HG03066 (cell line): ENCODE results near the gene MTERF4.

Experiments used
- ATAC-seq: cut with Tn5 transposase; IDR thresholded peaks from one replicate; pipeline ENCODE4 v1.9.1; 2021; ENCODE audit warnings: low read depth; ENCODE audit not compliant: unreplicated experiment

The MTERF4 gene

DNA sequence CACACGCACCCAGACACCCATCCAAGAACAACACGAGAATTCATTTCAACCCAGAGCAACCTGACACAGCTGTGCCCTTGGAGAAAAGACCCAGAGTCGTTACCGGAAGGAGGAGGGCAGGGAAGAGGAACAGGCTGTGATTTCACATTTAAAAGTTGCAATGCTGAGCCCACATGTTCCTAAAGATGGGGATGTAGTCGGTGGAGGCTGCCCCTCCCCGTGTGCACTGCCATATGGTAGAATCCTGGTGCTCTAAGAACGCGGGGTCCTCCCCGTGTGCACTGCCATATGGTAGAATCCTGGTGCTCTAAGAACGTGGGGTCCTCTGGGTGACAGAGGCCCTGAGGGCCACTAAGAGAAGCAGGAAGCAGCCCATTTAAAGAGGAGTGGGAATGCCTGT lies 10.9 kb downstream of the MTERF4 start:
- ATAC-seq: no peak

DNA sequence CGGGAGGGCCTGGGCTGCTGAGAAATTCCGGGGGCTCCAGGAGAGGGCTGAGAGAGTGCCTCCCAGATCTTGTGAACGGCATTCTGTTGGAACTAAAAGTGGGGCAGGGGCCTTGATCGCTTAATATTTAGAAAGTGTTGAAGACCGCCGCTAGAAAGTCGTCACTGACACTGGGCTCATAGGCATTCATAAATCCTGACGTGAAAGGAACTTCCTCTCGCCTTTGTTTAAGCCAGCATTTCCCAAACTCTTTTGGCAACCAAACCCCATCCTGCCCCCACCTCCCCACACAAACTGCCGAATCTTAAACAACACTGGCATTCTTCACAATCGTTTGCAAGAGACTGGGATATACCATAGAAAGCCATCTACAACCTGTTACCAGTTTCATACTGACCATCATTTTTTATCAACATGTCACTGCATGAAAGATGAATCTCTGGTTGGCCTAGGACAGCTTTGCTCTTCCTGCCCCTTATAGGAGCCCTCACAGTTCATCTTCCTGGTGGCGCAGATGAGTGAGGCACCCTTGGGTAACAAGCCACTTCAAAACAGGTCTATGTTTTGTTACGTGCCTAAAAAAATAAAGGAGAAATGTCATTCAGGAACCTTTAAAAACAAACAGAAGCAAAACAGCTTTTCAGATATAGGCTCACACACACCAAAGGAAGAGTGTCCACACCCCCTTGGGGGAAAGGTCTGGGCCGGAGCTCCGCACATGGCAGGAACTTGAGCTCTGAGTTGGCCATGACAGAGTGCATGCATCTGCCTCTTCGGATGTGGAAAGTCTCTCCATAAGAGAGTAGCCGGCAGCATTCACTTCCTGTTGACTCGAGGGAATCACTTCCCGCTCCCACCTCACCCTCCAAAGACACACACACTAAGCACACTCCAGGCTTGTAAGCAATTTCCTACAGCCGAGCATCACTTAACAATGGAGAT lies 13.0 kb downstream of the MTERF4 start:
- no peak for ATAC-seq

DNA sequence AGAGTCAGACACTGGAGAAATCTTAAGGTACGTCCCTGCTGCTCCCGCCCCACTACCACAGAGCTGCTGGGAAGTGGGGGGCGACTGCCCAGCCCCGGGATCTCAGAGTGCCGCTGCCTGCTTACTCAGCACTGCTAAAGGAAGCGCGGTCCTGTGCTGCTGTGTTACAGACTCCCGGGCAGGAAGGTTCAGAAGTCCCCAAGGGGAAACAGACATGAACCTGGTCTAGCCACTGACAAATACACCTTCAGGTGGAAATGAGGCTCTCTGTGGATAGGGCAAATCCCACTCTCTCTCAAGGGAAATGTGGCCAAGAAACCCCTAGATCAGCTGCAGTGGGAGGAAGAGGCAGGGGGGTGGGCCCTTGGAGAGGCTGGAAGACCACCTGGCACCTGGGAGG lies 13.7 kb downstream of the MTERF4 start:
- ATAC-seq: peak; percentile 63

DNA sequence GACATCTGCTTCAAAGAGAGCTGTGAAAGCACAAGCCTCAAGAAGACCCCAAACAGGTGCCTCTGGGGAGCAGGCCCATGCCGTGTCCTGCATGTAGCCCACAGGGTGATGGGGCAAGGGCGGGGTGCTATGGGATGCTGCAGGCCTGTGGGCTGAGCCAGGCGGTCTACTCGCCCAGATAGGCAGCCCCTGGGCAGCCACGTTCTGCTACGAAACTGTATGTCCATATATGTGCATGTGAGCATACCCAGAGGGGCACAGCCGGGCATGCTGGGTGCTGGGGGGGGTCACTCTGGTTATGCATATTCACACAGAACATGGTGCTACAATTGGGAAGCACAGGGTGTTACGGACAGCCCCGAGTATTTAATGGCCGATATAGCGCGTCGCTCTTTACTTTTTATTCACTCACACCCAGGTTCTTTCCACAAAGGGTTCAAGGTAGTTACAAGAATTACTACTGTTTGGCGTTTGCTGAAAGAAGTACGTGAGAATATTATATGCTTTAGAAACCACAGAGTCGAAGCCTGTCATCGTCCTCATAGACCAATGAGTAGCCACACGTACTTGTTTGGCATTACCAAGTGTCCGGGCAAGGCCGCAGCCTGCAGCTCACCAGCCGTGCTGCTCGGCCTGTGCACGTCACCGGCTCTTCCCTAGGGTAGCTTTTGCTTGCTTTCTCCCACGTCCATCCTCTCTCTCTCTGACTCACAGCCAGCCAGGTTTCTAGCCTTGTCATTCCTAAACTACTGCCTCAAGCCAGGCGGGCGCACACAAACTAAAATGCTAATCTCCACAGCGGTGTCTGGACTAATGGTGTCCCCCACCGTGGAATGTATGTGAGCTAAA lies 14.4 kb downstream of the MTERF4 start:
- peak; percentile 71 for ATAC-seq

DNA sequence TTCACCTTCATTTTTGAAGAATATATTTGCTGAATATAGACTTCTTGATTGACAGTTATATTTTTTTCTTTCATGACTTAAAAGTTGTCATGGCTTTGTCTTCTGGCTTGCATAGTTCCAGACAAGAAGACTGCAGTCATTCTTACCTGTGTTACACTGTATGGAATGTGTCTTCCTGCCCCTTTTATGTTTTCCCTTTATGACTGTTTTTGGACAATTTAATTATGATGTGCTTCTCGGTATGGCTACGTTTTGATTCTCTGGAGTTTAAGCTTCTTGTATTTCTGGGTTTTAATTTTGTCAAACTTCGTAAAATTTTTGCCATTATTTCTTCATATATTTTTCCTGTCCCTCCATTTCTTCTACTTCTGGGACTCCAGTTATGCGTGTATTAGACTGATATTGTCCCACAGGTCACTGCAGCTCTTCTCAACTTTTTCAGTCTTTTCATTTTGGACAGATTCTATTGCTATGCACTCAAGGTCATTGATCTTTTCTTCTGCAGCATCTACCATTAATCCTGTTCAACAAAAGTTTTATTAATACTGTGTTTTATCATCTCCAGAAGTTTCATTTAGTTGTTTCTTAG lies 17.1 kb downstream of the MTERF4 start:
- ATAC-seq: no peak

DNA sequence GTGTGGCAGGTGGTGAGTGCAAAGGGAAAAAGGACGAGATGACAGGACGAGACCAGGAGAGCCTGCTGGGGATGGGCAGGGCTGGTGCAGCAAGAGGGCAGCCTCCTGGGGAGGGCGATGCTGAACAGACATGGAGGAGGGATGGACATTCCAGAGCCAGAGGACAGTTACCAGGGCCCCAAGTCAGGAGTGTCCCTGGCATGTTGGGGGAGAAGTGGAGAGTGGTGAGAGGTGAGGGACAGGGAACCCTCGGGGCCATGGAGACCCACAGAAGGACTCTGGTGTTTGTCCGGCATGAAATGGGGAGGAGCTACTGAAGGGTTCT lies 19.0 kb downstream of the MTERF4 start:
- no peak for ATAC-seq

DNA sequence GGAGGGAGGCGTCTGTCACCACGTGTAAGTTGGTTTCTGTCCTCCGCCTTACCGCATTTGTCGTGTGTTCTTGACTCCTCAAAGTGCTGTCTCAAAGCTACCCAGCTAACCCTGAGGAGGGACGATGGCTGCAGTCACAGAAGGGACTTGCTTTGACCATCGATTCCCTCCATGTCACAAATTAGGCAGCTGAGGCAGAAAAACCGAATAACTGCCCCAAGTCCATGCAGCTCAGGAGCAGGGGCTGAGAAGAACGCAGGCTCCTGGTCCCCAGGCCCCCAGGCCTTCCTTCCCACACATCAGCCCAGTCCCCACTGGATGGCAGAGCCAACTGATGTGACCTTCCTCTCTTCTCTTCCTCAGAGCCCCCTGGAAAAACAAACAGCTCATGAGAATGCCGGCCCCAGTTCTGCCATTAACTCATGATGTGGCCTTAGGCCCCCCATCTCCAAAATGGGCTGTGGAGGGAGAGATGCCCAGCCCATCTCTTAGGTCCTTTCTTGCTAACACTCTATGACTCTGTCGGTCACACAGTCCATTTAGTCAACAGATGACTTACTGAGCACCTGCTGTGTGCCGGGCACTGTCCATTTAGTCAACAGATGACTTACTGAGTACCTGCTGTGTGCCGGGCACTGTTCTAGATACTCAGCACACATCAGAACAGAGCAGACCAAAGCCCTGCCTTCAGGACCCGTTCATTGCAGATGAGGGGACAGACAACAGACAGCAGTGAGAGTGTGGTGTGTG lies 19.6 kb downstream of the MTERF4 start:
- no peak for ATAC-seq

DNA sequence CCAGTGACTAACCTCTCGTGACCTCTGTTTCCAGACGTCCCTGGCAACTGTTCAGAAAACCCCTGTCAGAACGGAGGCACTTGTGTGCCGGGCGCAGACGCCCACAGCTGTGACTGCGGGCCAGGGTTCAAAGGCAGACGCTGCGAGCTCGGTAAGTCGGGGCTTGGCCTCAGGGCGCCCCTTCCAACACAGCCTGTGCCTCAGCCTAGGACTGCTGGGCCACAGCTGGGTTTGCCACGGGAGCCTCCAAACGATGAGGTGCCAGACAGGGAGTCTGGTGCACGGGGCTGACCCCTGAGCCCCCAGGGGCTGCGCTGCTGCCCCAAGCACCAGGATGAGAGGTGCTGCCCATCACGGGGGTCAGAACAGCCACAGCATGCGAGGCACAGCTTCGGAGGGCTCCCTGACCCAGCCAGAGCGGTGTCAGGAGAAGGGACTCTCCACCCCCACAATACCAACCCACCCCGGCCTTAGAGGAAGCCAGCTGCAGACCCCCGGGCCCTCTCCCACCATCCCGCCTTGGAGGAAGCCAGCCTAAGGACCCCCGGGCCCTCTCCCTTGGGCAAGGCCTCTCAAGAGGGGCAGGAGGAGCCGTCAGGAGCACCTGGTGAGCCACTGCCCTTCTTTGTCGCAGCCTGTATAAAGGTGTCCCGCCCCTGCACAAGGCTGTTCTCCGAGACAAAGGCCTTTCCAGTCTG lies 20.3 kb downstream of the MTERF4 start:
- no peak for ATAC-seq

DNA sequence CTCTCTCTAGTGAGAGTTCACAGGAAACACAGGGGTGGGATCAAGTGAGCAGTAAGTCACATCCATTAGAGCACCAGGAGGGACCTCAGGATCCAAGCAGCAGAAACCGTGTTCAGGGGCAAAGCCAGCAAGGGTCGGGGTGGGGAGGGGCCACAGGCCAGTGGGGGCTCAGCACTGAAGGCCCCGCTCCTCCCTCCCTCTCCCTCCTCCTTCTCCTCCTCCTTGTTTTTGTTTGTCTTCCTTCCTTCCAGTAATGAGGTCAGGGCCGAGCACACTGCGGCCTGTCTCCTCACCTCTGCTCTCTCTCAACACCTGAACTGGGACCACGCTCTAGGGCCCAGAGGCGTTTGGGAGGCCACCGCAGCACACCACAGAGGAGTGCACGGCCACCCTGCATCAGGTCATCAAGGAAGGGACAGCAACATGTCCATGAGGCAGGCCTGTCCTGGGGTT lies 20.9 kb downstream of the MTERF4 start:
- ATAC-seq: no peak

DNA sequence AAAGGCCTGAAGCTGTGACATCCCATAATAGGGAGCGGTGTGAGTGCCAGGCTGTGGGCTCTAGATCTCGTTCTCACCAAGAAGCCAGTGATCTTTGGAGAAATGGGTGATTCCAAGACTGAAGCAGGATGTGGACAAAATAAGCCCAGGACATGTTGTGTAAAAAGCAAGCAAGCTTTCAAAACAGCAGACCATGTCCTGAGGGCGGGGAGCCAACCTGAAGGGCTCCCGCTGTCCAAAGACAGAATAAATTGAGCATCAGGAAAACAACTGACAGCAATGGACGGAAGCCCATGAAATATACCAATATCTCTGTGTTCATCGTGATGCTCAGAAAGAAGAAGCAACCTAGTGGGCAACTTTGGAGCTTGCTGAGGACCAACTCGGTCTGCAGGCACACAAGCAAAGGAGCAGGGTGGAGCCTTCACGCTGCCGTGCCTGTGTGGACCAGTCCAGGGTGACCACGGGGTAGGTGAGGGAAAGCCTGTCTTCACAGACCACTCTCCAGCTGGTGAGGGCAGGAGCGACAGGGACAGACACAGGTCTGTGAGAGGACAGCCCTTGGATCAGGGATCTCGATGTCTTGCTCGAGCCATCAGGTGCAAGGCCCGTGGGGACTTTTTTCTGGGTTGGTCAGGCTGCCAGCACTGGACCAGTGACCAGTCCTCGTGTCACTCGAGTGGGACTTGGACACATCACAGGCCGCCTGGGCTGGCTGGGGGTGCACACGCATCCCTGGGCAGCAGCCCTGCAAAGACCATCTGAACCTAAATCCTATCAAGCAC lies 21.5 kb downstream of the MTERF4 start:
- ATAC-seq: no peak

DNA sequence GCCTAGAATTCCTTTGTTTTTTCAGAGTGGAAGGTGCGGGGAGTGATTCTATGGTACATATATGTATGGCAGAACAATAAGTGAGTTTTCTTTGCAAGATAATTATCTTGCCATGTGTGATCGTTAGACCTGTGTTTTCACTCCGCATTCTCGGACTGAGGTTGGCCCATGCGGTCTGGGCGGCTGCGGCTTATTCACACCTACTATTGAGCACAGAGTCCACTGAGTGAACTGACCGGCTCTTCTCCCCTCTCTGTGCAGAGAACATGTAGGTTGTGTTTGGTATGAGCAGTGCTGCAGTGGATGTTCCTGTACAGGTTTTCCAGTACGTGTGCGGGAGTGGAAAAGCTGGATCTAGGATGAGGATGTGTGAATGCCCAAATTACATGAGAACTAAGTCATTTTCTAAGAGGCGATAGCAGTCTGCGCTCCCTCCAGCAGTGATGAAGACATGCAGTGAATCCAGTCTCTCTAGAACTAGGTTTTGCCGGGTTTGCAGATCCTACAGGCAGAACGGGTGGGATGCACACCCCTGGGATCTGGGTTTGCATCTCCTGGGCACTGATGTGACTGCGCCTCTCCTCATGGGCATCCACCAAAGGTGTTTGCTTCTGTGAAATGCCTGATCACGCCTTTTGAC lies 27.1 kb downstream of the MTERF4 start:
- ATAC-seq: no peak

DNA sequence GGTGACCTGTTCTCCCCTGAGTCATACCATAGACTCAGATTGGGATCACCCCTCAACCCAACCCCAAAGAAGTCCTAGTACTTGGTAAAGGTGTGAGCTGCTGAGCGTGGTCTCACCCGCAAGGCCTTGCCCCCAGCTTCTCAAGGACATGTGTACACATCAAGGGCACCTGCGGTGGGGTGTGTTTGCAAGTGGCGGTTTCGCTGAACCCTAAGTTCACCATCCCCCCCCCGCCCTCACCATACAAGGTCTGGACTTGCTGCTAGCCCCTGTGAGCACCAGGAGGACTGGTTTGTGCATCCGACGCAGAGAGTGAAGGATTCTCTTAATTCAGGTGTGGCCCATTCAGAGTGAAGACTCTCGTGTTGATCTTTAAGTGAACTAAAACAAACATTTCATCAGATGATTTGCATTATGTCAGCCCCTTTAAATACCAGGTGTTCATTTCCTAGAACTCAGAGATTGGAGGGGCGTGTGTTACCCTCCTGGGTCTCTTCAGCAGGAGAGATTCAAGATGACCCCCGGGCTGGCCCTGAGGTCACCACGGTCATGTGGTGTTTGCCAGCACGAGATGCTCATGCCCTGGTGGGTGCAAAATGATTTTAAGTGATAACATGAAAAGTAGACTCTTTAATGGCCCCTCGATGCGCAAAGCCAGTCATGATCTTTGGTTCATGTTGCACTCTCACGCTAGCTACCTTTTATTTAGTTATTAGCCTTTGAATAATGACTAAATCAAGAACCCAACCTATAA lies 27.8 kb downstream of the MTERF4 start:
- no peak for ATAC-seq

DNA sequence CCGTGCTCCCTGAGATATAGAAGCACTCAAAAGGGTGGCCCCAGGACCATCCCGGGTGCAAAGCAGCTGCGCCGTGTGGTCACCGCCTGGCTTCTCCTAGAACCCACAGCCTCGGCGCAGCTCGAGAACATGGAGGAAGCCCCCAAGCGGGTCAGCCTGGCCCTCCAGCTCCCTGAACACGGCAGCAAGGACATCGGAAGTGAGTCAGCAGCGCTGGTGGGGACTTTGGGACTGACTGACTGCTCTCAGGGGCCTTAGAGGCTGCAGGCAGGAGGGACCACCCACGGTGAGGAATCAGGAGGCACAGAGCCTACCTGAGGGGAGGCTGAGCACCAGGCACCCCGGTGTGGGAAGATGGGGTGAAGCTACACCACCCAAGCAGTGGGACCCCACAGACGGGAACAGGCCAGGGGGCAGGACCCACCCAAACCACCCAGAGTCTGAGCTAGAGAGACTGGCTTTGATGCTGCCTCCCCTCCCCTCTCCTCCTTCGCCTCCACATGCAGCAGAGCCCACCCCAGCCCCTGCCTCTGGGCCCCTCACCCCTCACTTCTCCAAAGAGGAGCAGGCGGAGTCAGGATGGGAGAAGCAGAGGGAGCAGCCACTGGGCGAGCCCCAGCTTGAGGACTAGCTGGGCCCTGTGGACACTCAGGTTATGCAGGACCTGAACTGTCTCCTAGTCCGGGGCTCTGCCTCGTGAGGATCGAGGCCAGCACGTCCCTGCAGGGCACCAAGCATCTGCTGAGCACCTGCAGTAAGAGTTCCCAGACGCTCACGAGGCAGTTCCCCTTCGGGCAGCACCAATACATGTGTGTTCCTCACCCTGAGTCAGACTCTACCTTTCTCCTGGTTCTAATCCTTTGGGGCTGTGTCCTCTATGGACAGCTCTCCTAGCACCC lies 28.7 kb downstream of the MTERF4 start:
- ATAC-seq: no peak

DNA sequence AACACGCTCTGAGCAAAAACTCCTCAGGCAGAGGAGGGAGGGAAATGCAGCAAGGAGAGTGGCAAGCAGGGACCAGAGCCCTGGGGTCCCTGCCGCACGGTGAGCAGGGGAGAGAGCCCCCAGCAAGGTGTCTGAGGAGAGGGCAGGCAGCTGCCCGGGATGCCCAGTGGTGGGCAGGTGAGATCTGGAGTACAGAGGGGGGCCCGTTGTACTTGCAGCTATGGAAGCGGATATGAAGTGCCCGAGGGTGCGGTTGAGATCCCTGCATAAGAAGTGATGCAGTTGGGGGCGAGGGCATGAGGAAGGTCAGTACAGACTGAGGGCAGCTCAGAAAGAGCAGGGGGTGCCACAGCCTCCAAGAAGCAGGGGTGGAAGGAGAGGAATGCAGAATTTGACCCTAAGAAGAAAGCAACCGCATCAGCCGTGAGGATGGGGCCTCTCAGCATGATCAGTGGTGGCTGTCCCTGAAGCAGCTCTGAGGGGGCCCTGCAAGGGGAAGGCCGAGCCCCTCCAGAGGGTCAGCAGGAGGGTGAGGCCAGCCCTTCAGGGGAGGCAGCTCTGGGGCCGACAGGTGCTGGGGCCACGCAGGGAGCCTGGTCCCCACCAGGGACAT lies 29.4 kb downstream of the MTERF4 start:
- no peak for ATAC-seq

DNA sequence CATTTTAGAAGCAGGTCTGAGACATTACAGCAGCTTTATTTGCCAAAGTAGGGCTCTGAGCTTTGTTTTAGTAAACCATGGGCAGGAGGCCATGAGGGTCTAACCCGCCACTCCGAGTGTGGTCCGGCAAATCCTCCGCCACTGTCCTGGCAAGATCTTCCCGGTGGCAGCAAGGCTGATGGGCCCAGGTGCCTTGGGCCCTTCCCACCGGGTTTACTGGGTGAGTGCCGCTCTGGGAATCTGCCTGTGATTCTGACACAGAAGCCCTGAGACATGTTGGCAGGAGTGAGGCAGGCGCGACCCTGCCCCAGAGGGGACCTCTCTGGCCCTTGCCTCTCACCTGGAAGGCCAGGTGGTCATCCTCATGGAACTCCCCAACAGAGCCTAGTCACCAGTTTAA lies 29.9 kb downstream of the MTERF4 start:
- no peak for ATAC-seq

DNA sequence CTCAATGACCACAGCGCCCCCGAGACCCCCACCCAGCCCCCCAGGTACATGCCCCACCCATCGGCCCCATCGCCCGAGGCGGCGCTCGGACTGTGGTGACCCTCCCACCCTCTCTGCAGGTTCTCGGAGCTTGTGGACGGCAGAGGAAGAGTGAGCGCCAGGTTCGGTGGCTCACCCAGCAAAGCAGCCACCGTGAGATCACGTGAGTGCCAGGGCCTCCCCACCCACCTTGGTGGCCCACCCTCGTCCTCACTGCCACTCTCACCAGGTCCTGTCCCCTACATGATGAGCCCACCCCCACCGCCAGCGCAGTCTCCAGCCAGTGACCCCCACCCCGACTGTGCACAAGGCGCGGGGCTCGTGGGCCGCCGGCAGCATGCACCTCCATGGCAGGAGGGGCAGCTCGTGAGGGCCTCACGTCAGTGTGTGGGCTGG lies 30.4 kb downstream of the MTERF4 start:
- no peak for ATAC-seq
